OCI-LY3 (cell line): ENCODE results near the gene TSEN54.

ENCODE experiments used
- H2AFZ ChIP-seq: fragments of 200-600, 300-600 bp; shearing (Covaris generic); 2 replicates; pipeline ENCODE4 v1.6.0; 2014; ENCODE audit warnings: antibody characterized with exemption, low read depth, low read length
- H3K27ac ChIP-seq: fragments of 200-600, 300-600 bp; sonication (generic); 2 replicates; pipeline ENCODE4 v1.5.1; 2014; ENCODE audit warnings: mild to moderate bottlenecking, low read length, moderate library complexity, mixed read lengths
- H3K27me3 ChIP-seq: fragments of 200-600, 300-600 bp; sonication (generic); 2 replicates; pipeline ENCODE4 v1.6.1; 2014; ENCODE audit warnings: low read depth, low read length, mixed read lengths
- H3K36me3 ChIP-seq: fragments of 200-600, 300-600 bp; sonication (generic); replicated peaks from 2 replicates; pipeline ENCODE3; 2014; ENCODE audit warnings: low read depth, low read length, mixed read lengths
- H3K4me1 ChIP-seq: fragments of 300-600, 200-600 bp; sonication (generic); 2 replicates; pipeline ENCODE4 v1.6.1; 2014; ENCODE audit warnings: low read length, mixed read lengths
- H3K4me2 ChIP-seq: fragments of 200-600, 300-600 bp; sonication (generic); 2 replicates; pipeline ENCODE4 v1.6.1; 2014; ENCODE audit warnings: low read length, mixed read lengths
- H3K4me3 ChIP-seq: fragments of 300-600, 200-600 bp; sonication (generic); 2 replicates; pipeline ENCODE4 v1.5.1; 2014; ENCODE audit warnings: antibody characterized with exemption, mild to moderate bottlenecking, low read length, moderate library complexity
- H3K79me2 ChIP-seq: fragments of 300-600, 200-600 bp; shearing (Covaris generic); 2 replicates; pipeline ENCODE4 v1.6.1; 2014; ENCODE audit warnings: mild to moderate bottlenecking, low read length, mixed read lengths
- H3K9ac ChIP-seq: fragments of 300-600, 200-600 bp; shearing (Covaris generic); 2 replicates; pipeline ENCODE4 v1.6.0; 2014; ENCODE audit warnings: mild to moderate bottlenecking, low read length, moderate library complexity
- H3K9me3 ChIP-seq: fragments of 200-600, 300-600 bp; shearing (Covaris generic); 2 replicates; pipeline ENCODE4 v1.6.1; 2014; ENCODE audit warnings: low read length, mixed read lengths; ENCODE audit not compliant: insufficient read depth
- H4K20me1 ChIP-seq: fragments of 200-600, 300-600 bp; sonication (generic); 2 replicates; pipeline ENCODE4 v1.6.1; 2016; ENCODE audit warnings: low read length, mixed read lengths; ENCODE audit not compliant: insufficient read depth
- EZH2phosphoT487 ChIP-seq: fragments of 200-600 bp; shearing (Covaris generic); IDR thresholded peaks from 2 replicates; pipeline ENCODE4 v1.6.1; 2018; ENCODE audit warnings: antibody characterized with exemption, mixed run types, low read depth
- TF ChIP-seq, protein P1 (sequence below): fragments of 200-600, 300-600 bp; sonication (generic); IDR thresholded peaks from 2 replicates; pipeline ENCODE4 v1.5.1; 2014; ENCODE audit warnings: antibody characterized with exemption, low read length, low read depth

TSEN54 gene

DNA sequence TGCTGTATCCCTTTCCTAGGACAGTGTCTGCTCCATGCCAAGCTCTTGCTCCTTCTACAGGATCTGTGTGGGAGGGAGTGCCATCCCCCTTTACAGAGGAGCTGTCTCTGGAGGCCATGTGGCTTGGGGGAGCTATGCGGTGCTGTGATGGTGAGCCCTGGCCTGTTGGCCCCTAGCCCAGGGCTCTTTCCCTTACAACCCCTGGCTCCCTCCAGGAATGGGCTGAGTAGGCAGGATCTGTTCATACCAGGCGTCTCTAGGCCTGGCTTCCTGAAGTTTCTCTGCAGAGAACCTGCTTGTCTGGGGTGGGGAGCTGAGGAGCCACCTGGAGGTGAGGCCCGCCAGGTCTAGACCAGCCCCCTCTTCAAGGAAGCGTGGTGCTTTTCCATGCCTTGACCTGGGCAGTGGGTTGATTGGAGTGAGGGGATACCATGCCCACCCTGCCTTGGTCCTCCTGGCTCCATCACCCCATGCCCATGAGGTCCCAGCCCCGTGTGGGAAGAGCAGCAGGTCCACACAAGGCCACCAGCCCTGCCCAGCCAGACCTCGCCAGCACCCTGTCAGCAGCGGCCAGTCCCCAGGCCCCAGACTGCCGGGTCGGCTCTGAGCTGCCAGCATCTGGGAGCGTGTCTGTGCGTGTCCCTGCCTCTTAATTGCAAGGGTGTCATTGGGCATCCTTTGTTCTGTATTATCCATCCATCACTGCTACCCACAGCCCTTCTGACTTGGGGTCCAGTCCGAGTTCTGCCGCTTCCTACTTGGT lies 23.8 kb downstream of the TSEN54 start:
- Histone ChIP-seq H3K27me3 (no peaks in the 10 kb centered on the region), H3K9ac (no peak overlapping the region), H3K27ac (no peak overlapping the region), H3K36me3 (no peaks in the 10 kb centered on the region), H3K4me3 (no peak overlapping the region), H3K79me2 (no peaks in the 10 kb centered on the region), H3K9me3 (no peaks in the 10 kb centered on the region), H3K4me2 (no peak overlapping the region), H4K20me1 (no peaks in the 10 kb centered on the region), H3K4me1 (peaks cover 9% of the 10 kb centered on the region; the same call in 1 of the 2 replicates), H2AFZ (no peak overlapping the region)
- TF ChIP-seq, protein P1, sequence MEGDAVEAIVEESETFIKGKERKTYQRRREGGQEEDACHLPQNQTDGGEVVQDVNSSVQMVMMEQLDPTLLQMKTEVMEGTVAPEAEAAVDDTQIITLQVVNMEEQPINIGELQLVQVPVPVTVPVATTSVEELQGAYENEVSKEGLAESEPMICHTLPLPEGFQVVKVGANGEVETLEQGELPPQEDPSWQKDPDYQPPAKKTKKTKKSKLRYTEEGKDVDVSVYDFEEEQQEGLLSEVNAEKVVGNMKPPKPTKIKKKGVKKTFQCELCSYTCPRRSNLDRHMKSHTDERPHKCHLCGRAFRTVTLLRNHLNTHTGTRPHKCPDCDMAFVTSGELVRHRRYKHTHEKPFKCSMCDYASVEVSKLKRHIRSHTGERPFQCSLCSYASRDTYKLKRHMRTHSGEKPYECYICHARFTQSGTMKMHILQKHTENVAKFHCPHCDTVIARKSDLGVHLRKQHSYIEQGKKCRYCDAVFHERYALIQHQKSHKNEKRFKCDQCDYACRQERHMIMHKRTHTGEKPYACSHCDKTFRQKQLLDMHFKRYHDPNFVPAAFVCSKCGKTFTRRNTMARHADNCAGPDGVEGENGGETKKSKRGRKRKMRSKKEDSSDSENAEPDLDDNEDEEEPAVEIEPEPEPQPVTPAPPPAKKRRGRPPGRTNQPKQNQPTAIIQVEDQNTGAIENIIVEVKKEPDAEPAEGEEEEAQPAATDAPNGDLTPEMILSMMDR, result no peak
- no peak for TF ChIP-seq EZH2phosphoT487

DNA sequence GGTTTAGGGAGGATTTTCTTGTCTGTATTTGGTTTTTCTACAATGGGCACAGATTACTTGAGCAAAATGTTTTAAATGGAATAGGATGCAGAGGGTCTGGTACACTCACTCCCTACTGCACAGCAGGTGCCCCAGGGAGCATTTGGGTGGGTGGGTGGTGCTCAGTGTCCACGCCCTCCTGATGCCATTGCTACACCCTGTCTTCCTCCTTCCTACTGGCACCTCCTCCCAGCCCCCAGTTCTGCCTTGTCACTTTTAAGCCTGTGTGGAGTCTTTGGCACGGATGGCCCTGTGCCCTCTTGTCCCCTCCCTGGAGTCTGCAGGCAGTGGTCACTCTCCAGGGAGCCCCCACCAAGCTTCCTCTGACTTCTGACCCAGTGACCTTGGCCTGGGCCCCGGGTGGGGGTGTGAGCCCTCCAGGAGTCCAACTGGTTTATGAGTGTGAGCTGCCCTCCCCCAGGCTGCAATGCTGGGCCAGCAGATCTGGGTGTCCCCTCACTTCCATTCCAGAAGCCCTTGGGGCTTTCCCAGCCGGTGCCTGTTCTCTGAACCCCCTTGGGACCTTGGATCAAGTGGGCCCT lies 24.7 kb downstream of the TSEN54 start:
- no peaks in the 10 kb centered on the region for H3K27me3 ChIP-seq
- TF ChIP-seq, protein P1, result no peak
- H3K9ac ChIP-seq, result no peak overlapping the region
- H3K4me2 ChIP-seq, result no peak overlapping the region
- H3K4me3 ChIP-seq, result no peak overlapping the region
- no peaks in the 10 kb centered on the region for H3K9me3 ChIP-seq
- no peaks in the 10 kb centered on the region for H4K20me1 ChIP-seq
- H3K27ac ChIP-seq, result no peak overlapping the region
- no peaks in the 10 kb centered on the region for H3K36me3 ChIP-seq
- peaks cover 6% of the 10 kb centered on the region; the same call in 1 of the 2 replicates for H3K4me1 ChIP-seq
- H3K79me2 ChIP-seq, result no peaks in the 10 kb centered on the region
- no peak overlapping the region for H2AFZ ChIP-seq

DNA sequence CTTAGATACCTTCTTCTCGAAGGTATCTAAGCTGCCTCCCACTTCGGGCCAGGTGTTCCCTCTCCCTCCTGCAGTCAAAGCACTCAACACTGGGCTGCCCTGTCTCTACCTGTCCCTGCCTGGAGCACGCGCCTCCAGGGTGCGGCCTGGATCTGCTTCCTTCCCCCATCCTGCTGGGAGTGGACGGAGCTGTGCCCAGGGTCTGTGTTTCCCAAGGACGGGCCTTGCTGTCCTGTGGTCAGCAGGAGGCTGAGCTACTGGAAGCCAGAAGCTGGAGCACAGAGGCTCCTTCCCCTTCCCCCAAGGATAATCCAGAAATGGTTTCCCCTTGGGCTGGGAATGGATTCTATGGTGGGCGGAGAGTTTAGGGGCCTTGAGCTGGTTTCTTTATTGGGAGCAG lies 25.9 kb downstream of the TSEN54 start:
- Histone ChIP-seq H3K9ac (no peak overlapping the region), H3K4me3 (no peak overlapping the region), H3K79me2 (no peaks in the 10 kb centered on the region), H3K27ac (no peak overlapping the region), H3K4me1 (peaks cover 6% of the 10 kb centered on the region; the same call in 1 of the 2 replicates), H3K36me3 (no peaks in the 10 kb centered on the region), H2AFZ (no peak overlapping the region), H3K27me3 (no peaks in the 10 kb centered on the region), H4K20me1 (no peaks in the 10 kb centered on the region), H3K4me2 (no peak overlapping the region), H3K9me3 (no peaks in the 10 kb centered on the region)
- no peak for TF ChIP-seq EZH2phosphoT487
- TF ChIP-seq, protein P1, result no peak

DNA sequence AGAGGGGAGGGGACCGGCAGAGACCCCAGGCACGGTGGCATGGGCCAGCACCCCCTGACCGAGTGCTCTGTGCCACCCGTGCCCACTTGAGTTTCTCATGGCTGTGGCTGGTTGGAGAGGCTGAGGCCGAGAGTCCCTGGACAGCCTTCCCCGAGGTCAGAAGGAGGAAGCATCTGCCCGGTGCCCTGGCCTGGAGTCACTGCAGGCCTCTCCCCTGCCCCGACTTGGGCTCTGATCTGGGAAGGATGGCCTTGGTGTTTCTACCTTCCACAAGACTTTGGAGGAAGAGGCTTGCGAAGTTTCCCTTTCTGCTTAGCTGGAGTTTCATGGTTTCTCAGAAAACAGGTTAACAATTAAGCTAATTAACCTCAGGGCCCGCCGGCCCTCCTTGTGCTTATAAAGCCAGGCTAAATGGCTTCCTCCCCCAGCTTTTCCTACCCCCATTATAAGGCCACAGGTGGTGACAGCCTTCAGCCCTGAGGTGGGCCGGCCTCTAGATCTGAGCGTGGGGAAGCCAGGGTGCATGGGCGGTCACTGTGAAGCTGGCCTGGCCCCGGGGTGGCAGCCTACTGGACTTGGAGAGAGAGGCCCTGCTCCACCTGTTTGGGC lies 26.5 kb downstream of the TSEN54 start:
- no peak overlapping the region for H3K4me3 ChIP-seq
- H3K79me2 ChIP-seq, result no peaks in the 10 kb centered on the region
- H3K27me3 ChIP-seq, result no peaks in the 10 kb centered on the region
- H3K9ac ChIP-seq, result no peak overlapping the region
- no peaks in the 10 kb centered on the region for H4K20me1 ChIP-seq
- peaks cover 6% of the 10 kb centered on the region; the same call in 1 of the 2 replicates for H3K4me1 ChIP-seq
- H3K27ac ChIP-seq, result no peak overlapping the region
- H3K9me3 ChIP-seq, result no peaks in the 10 kb centered on the region
- H3K4me2 ChIP-seq, result no peak overlapping the region
- TF ChIP-seq EZH2phosphoT487, result no peak
- TF ChIP-seq, protein P1, result no peak
- no peaks in the 10 kb centered on the region for H3K36me3 ChIP-seq
- H2AFZ ChIP-seq, result no peak overlapping the region
